GM23338 (cell line): ENCODE data around the gene SND1. TPM values are rescaled to one million over a fixed set of nuclear protein-coding genes. Genes with fewer than 3 reads are reported as not detected.

Experiments
- ATAC-seq: fragments of 200-7000 bp; cut with Tn5 transposase; 3 replicates; pipeline ENCODE4 v1.9.1; 2020
- DNase-seq: peaks from one replicate; pipeline ENCODE4 v3.0.0-alpha.2; 2015; ENCODE audit warnings: low spot score
- H2AFZ ChIP-seq: fragments of 200-600 bp; sonication (generic); 2 replicates; pipeline ENCODE4 v1.8.0; 2016; ENCODE audit warnings: antibody characterized with exemption, mild to moderate bottlenecking, moderate library complexity
- H3F3A ChIP-seq: fragments of 200-600 bp; sonication (generic); replicated peaks from 2 replicates; pipeline ENCODE4 v1.8.0; 2017; ENCODE audit warnings: antibody characterized with exemption, mixed run types, low read depth
- H3K27ac ChIP-seq: fragments of 200-600 bp; sonication (generic); 2 replicates; pipeline ENCODE4 v1.6.1; 2016; ENCODE audit warnings: low read depth
- H3K27me3 ChIP-seq: fragments of 200-600 bp; sonication (generic); 2 replicates; pipeline ENCODE4 v1.8.0; 2016; ENCODE audit warnings: mild to moderate bottlenecking, mixed run types, moderate library complexity; ENCODE audit not compliant: insufficient read depth
- H3K36me3 ChIP-seq: fragments of 200-600 bp; sonication (generic); 2 replicates; pipeline ENCODE4 v1.8.0; 2016; ENCODE audit warnings: mild to moderate bottlenecking; ENCODE audit not compliant: insufficient read depth
- H3K4me1 ChIP-seq: fragments of 200-600 bp; sonication (generic); 2 replicates; pipeline ENCODE4 v1.8.0; 2016; ENCODE audit warnings: mild to moderate bottlenecking, moderate library complexity; ENCODE audit not compliant: insufficient read depth
- H3K4me2 ChIP-seq: fragments of 200-600 bp; sonication (generic); 2 replicates; pipeline ENCODE4 v1.7.1; 2017; ENCODE audit warnings: mixed run types
- H3K4me3 ChIP-seq: fragments of 200-600 bp; sonication (generic); 2 replicates; pipeline ENCODE4 v1.6.1; 2016; ENCODE audit warnings: mixed run types
- H3K79me2 ChIP-seq: fragments of 200-600 bp; sonication (generic); replicated peaks from 2 replicates; pipeline ENCODE4 v1.8.0; 2017; ENCODE audit warnings: mild to moderate bottlenecking; ENCODE audit not compliant: insufficient read depth
- H3K9me2 ChIP-seq: fragments of 200-600 bp; sonication (generic); 2 replicates; pipeline ENCODE4 v1.8.0; 2017; ENCODE audit not compliant: insufficient read depth
- H4K20me1 ChIP-seq: fragments of 200-600 bp; sonication (generic); replicated peaks from 2 replicates; pipeline ENCODE4 v1.8.0; 2017; ENCODE audit warnings: mild to moderate bottlenecking; ENCODE audit not compliant: insufficient read depth
- H3K27ac Mint-ChIP-seq: 2 replicates; pipeline ENCODE4 v1.8.0; 2020; ENCODE audit warnings: inconsistent platforms, mild to moderate bottlenecking, moderate library complexity, mixed read lengths
- H3K27me3 Mint-ChIP-seq: 3 replicates; pipeline ENCODE4 v1.8.0; 2022; ENCODE audit warnings: low read depth, mild to moderate bottlenecking, moderate library complexity, mixed read lengths, inconsistent platforms; ENCODE audit not compliant: insufficient read depth, poor library complexity
- H3K36me3 Mint-ChIP-seq: 3 replicates; pipeline ENCODE4 v1.8.0; 2021; ENCODE audit warnings: low read depth, mild to moderate bottlenecking, inconsistent platforms, moderate library complexity, mixed read lengths
- H3K4me1 Mint-ChIP-seq: 3 replicates; pipeline ENCODE4 v1.8.0; 2020; ENCODE audit warnings: mild to moderate bottlenecking, inconsistent platforms, mixed read lengths
- H3K4me3 Mint-ChIP-seq: 3 replicates; pipeline ENCODE4 v1.8.0; 2021; ENCODE audit warnings: moderate library complexity, mild to moderate bottlenecking, inconsistent platforms, mixed read lengths
- H3K9me3 Mint-ChIP-seq: 3 replicates; pipeline ENCODE4 v1.8.0; 2020; ENCODE audit warnings: moderate library complexity, mild to moderate bottlenecking, inconsistent platforms, mixed read lengths
- CREB1 ChIP-seq: fragments of 250-450 bp; sonication (Bioruptor Pico); IDR thresholded peaks from 2 replicates; pipeline ENCODE4 v1.5.0; 2020; ENCODE audit warnings: low read depth, mild to moderate bottlenecking, moderate library complexity
- EZH2 ChIP-seq: fragments of 200-600 bp; sonication (generic); IDR thresholded peaks from one replicate; pipeline ENCODE4 v1.8.0; 2017; ENCODE audit warnings: antibody characterized with exemption, mild to moderate bottlenecking, low read depth; ENCODE audit not compliant: unreplicated experiment
- EZH2phosphoT487 ChIP-seq: fragments of 200-600 bp; sonication (generic); IDR thresholded peaks from one replicate; pipeline ENCODE4 v1.8.1; 2018; ENCODE audit warnings: antibody characterized with exemption; ENCODE audit not compliant: unreplicated experiment
- NANOG ChIP-seq: IDR thresholded peaks from 2 replicates; pipeline ENCODE4 v1.6.1; 2016; ENCODE audit warnings: antibody characterized with exemption, borderline replicate concordance
- POLR2AphosphoS5 ChIP-seq: IDR thresholded peaks from 2 replicates; pipeline ENCODE4 v1.6.1; 2016; ENCODE audit warnings: antibody characterized with exemption, low read depth
- STAT1 ChIP-seq: IDR thresholded peaks from one replicate; pipeline ENCODE4 v1.6.1; 2016; ENCODE audit warnings: antibody characterized with exemption; ENCODE audit not compliant: unreplicated experiment
- ZNF114 ChIP-seq: fragments of 250-450 bp; sonication (Bioruptor Pico); IDR thresholded peaks from 2 replicates; pipeline ENCODE4 v1.5.0; 2020; ENCODE audit warnings: mild to moderate bottlenecking, moderate library complexity
- polyA plus RNA-seq: library from polyadenylated mRNA; unstranded; fragments of >200 nt; fragmentation: Nextera tagmentation; extraction: Ambion mirVana; gene quantifications from 2 replicates; pipeline ENCODE4 v1.2.1, GENCODE V29; 2016
- total RNA-seq: library from RNA; depleted of rRNA; stranded (reverse); fragments of >200 nt; shearing (Covaris generic); gene quantifications from 2 replicates; pipeline ENCODE4 v1.2.3, GENCODE V29; 2014
- TF ChIP-seq, protein P1 (sequence below): IDR thresholded peaks from one replicate; pipeline ENCODE4 v1.6.1; 2018; ENCODE audit warnings: antibody characterized with exemption; ENCODE audit not compliant: unreplicated experiment
- TF ChIP-seq, protein P2 (sequence below), 2 experiments: fragments of 200-600 bp in 1 of 2; sonication (generic) in 1 of 2; conservative IDR thresholded peaks; 2 replicates each; pipeline versions ENCODE4 v1.5.1 to v1.6.1; 2016 to 2017; ENCODE audit warnings: antibody characterized with exemption in 2 of 2, low read depth in 2 of 2, mild to moderate bottlenecking in 2 of 2, moderate library complexity in 1 of 2
- TF ChIP-seq, protein P3 (sequence below): fragments of 250-450 bp; sonication (Bioruptor Pico); IDR thresholded peaks from 2 replicates; pipeline ENCODE4 v1.5.0; 2020; ENCODE audit warnings: mild to moderate bottlenecking, moderate library complexity

The SND1 gene
- total and polyA plus RNA-seq, 2 experiments from 2014 or later, result 107 to 254 TPM

DNA sequence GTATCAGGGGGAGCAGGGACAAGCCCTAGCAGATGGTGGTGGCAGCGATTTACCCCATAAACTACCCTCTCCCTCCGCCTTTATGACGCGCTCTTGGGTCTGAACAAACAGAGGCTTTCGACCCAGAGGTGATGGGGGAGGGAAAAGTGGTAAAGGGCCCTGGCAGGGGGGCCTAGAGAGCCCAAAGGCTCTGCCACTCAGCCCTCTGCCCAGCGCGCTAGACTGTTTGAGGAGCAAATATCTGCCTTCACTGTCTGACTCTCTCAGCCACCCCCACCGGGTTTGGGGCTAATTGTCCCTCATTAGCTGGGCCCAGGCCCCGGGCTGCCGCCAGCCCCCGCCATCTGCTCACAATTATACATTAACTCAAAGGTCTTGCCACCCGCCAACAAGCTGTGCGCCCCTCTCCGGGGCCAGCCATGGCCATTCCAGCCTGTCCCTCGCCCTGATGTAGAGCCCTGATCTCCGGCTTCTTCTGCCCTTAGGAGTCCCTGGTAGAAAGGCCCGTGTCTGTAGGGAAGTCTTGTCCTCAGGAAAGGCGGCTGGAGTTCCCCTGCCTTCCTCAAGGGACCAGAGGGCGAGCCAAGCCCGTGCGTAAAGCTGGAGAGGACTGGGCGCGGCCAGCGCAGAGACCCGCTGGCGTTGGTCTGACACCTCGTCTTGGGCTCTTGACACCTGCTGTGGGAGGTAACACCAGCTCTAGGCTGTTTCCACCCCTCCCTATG lies 32.2 kb upstream of the SND1 start:
- peaks cover 60% of the 10 kb centered on the region for H3K27me3 ChIP-seq
- peak; percentile 89 for DNase-seq

More for the DNA sequence above, 32.2 kb upstream of the SND1 start:
- TF ChIP-seq EZH2phosphoT487 (no peak), EZH2 (no peak), STAT1 (no peak), POLR2AphosphoS5 (no peak), NANOG (no peak), ZNF114 (no peak), CREB1 (CRISPR knock-in tag) (no peak)
- TF ChIP-seq, protein P1, sequence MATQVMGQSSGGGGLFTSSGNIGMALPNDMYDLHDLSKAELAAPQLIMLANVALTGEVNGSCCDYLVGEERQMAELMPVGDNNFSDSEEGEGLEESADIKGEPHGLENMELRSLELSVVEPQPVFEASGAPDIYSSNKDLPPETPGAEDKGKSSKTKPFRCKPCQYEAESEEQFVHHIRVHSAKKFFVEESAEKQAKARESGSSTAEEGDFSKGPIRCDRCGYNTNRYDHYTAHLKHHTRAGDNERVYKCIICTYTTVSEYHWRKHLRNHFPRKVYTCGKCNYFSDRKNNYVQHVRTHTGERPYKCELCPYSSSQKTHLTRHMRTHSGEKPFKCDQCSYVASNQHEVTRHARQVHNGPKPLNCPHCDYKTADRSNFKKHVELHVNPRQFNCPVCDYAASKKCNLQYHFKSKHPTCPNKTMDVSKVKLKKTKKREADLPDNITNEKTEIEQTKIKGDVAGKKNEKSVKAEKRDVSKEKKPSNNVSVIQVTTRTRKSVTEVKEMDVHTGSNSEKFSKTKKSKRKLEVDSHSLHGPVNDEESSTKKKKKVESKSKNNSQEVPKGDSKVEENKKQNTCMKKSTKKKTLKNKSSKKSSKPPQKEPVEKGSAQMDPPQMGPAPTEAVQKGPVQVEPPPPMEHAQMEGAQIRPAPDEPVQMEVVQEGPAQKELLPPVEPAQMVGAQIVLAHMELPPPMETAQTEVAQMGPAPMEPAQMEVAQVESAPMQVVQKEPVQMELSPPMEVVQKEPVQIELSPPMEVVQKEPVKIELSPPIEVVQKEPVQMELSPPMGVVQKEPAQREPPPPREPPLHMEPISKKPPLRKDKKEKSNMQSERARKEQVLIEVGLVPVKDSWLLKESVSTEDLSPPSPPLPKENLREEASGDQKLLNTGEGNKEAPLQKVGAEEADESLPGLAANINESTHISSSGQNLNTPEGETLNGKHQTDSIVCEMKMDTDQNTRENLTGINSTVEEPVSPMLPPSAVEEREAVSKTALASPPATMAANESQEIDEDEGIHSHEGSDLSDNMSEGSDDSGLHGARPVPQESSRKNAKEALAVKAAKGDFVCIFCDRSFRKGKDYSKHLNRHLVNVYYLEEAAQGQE, result no peak
- TF ChIP-seq, protein P2, sequence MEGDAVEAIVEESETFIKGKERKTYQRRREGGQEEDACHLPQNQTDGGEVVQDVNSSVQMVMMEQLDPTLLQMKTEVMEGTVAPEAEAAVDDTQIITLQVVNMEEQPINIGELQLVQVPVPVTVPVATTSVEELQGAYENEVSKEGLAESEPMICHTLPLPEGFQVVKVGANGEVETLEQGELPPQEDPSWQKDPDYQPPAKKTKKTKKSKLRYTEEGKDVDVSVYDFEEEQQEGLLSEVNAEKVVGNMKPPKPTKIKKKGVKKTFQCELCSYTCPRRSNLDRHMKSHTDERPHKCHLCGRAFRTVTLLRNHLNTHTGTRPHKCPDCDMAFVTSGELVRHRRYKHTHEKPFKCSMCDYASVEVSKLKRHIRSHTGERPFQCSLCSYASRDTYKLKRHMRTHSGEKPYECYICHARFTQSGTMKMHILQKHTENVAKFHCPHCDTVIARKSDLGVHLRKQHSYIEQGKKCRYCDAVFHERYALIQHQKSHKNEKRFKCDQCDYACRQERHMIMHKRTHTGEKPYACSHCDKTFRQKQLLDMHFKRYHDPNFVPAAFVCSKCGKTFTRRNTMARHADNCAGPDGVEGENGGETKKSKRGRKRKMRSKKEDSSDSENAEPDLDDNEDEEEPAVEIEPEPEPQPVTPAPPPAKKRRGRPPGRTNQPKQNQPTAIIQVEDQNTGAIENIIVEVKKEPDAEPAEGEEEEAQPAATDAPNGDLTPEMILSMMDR (conservative IDR thresholded peaks at IDR 0.05; ENCODE audit: low read depth in 2 of 2), result 0 out of 4 replicates have a peak, but pooled peaks of 1 of the 2 experiments have one; percentile 11
- TF ChIP-seq, protein P3, sequence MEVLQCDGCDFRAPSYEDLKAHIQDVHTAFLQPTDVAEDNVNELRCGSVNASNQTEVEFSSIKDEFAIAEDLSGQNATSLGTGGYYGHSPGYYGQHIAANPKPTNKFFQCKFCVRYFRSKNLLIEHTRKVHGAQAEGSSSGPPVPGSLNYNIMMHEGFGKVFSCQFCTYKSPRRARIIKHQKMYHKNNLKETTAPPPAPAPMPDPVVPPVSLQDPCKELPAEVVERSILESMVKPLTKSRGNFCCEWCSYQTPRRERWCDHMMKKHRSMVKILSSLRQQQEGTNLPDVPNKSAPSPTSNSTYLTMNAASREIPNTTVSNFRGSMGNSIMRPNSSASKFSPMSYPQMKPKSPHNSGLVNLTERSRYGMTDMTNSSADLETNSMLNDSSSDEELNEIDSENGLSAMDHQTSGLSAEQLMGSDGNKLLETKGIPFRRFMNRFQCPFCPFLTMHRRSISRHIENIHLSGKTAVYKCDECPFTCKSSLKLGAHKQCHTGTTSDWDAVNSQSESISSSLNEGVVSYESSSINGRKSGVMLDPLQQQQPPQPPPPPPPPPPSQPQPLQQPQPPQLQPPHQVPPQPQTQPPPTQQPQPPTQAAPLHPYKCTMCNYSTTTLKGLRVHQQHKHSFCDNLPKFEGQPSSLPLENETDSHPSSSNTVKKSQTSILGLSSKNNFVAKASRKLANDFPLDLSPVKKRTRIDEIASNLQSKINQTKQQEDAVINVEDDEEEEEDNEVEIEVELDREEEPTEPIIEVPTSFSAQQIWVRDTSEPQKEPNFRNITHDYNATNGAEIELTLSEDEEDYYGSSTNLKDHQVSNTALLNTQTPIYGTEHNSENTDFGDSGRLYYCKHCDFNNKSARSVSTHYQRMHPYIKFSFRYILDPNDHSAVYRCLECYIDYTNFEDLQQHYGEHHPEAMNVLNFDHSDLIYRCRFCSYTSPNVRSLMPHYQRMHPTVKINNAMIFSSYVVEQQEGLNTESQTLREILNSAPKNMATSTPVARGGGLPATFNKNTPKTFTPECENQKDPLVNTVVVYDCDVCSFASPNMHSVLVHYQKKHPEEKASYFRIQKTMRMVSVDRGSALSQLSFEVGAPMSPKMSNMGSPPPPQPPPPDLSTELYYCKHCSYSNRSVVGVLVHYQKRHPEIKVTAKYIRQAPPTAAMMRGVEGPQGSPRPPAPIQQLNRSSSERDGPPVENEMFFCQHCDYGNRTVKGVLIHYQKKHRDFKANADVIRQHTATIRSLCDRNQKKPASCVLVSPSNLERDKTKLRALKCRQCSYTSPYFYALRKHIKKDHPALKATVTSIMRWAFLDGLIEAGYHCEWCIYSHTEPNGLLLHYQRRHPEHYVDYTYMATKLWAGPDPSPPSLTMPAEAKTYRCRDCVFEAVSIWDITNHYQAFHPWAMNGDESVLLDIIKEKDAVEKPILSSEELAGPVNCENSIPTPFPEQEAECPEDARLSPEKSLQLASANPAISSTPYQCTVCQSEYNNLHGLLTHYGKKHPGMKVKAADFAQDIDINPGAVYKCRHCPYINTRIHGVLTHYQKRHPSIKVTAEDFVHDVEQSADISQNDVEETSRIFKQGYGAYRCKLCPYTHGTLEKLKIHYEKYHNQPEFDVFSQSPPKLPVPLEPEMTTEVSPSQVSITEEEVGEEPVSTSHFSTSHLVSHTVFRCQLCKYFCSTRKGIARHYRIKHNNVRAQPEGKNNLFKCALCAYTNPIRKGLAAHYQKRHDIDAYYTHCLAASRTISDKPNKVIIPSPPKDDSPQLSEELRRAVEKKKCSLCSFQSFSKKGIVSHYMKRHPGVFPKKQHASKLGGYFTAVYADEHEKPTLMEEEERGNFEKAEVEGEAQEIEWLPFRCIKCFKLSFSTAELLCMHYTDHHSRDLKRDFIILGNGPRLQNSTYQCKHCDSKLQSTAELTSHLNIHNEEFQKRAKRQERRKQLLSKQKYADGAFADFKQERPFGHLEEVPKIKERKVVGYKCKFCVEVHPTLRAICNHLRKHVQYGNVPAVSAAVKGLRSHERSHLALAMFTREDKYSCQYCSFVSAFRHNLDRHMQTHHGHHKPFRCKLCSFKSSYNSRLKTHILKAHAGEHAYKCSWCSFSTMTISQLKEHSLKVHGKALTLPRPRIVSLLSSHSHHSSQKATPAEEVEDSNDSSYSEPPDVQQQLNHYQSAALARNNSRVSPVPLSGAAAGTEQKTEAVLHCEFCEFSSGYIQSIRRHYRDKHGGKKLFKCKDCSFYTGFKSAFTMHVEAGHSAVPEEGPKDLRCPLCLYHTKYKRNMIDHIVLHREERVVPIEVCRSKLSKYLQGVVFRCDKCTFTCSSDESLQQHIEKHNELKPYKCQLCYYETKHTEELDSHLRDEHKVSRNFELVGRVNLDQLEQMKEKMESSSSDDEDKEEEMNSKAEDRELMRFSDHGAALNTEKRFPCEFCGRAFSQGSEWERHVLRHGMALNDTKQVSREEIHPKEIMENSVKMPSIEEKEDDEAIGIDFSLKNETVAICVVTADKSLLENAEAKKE (CRISPR knock-in tag), result peak; percentile 24; the same call in 1 of the 2 replicates
- Mint-ChIP-seq H3K4me1 (peaks cover 17% of the 10 kb centered on the region), H3K9me3 (no peaks in the 10 kb centered on the region), H3K27ac (no peak overlapping the region), H3K36me3 (no peaks in the 10 kb centered on the region), H3K4me3 (peak overlapping the region; percentile 90), H3K27me3 (peaks cover 43% of the 10 kb centered on the region)
- no peaks in the 10 kb centered on the region for H3K9me2 ChIP-seq
- H4K20me1 ChIP-seq, result no peaks in the 10 kb centered on the region
- peak overlapping the region; percentile 98 for H2AFZ ChIP-seq
- no peaks in the 10 kb centered on the region for H3F3A ChIP-seq
- H3K4me1 ChIP-seq, result no peaks in the 10 kb centered on the region; the same call in 1 of the 2 replicates
- H3K27ac ChIP-seq, result no peak overlapping the region
- peak overlapping the region; percentile 90 for H3K4me3 ChIP-seq
- no peaks in the 10 kb centered on the region for H3K79me2 ChIP-seq
- peak overlapping the region; percentile 99 for H3K4me2 ChIP-seq
- H3K36me3 ChIP-seq, result no peaks in the 10 kb centered on the region
- ATAC-seq, result peak; percentile 93
